D721Med (cell line): ENCODE results near the gene PTGIS.

Experiments used
- DNase-seq: peaks from one replicate; pipeline ENCODE4 v3.0.0; 2011; ENCODE audit warnings: low spot score; ENCODE audit not compliant: insufficient read length
- FAIRE-seq: peaks from 2 replicates; lab custom pipeline; 2011; peaks lifted over from hg19 to GRCh38; lab: Jason Lieb, UNC
- TF ChIP-seq, protein P1 (sequence below): IDR thresholded peaks from 2 replicates; pipeline ENCODE4 v1.5.1; 2012; ENCODE audit warnings: mild to moderate bottlenecking, control low read depth; ENCODE audit not compliant: insufficient read depth; ENCODE audit errors: missing control alignments

Gene PTGIS

DNA sequence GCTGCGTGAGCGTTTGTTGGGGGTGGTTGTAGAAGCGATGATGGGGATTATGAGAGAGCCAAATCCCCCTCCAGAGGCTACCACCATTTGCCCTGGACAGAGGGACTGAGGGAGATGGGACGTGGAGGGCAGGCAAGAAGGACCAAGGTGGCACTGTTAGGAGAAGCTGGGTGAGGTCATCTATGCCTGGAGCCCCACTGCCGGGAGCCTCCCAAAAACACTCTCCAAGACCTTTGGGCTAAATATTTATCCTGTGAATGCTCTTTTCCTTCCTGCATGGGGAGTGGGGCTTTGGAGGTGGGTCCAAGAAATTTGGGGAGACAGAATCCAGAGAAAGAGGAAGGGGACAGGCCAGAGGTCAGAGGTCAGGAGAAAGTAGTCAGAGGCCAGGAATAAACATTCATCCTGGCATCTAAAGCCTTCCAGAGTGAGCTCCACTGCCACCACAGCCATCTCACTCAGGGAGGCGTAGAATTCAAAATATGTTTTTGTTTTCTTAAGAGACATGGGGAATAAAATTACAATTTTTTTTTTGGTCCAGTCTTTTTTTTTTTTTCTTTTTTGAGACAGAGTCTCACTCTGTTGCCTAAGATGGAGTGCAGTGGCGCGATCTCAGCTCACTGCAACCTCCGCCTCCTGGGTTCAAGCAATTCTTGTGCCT is 17.8 kb upstream of the PTGIS start:
- DNase-seq (no peak), FAIRE-seq (no peak)
- TF ChIP-seq, protein P1, sequence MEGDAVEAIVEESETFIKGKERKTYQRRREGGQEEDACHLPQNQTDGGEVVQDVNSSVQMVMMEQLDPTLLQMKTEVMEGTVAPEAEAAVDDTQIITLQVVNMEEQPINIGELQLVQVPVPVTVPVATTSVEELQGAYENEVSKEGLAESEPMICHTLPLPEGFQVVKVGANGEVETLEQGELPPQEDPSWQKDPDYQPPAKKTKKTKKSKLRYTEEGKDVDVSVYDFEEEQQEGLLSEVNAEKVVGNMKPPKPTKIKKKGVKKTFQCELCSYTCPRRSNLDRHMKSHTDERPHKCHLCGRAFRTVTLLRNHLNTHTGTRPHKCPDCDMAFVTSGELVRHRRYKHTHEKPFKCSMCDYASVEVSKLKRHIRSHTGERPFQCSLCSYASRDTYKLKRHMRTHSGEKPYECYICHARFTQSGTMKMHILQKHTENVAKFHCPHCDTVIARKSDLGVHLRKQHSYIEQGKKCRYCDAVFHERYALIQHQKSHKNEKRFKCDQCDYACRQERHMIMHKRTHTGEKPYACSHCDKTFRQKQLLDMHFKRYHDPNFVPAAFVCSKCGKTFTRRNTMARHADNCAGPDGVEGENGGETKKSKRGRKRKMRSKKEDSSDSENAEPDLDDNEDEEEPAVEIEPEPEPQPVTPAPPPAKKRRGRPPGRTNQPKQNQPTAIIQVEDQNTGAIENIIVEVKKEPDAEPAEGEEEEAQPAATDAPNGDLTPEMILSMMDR = no peak

DNA sequence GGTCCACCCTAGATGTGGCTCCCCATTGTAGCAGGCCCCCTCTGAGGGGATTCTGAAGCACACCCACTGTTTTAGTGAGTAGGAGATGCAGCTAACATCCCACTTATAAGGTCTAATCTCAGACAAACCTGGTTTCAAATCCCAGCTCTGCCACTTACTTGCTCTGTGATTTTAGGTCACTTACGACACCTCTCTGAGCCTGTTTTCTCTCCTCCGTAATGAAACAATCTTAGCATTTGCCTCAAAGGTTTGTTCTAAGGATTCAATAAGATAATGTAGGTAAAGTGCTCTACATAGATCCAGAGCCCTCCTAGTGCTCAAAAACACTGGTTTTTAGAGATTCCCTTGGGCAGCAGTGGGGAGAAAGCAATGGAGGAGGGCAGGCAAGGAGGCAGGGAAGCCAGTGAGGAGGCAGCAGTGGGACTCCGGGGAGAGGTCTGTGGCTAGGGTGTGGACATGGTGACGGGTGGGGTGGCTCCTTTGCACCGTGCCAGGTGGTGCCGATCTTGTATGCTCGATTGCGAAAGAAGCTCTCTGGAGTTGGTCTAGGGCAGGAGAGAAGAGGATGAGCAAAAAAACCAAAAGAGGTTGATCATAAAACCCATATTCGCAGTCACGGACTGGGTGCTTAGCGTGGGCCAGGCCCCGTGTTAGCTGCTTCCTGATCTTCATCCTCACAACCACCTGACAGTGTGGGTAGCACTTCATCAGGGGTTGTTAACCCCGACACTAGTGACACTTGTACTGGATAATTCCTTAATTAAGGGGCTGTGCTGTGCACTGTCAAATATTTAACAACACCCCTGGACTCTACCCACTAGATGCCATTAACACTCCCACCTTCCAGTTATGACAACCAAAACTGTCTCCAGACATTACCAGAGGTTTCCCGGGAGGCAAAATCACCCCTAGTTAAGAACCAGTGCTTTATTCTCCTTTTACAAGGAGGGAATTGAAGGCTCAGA is 16.8 kb upstream of the PTGIS start:
- DNase-seq (no peak), FAIRE-seq (no peak)

DNA sequence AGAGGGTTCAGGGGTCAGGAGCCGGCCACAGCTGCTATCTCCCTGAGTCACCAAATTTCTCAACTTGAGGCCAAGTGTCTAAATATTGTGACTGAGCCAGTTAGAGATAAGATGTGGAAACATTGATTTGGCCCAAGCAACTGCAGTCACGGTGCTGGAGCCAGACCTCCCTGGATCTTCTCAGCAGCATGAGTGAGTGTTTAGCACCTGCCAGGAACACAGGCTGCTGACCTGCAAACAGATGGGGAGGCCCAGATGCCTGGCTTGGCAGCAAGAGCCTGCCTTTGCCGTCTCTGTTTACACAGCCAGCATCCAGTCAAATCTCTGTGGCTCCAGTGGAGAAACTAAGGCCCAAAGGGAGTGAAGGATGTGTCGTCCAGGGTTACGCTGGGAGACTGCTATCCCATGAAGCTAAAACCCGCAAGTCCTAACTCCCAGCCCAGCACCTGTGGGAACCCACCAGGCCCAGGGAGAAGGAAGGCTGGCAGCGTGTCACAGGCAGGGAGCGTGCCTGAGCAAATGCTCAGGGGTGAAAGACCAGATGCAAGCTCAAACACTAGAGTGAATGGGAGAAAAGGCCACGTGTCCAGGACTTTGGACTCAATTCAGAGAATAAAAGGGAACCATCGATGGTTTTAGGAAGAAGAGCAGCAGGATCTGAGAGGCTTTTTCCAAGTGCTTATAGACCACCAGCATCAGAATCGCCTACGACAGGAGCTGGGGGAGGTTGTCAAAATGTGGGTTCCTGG is 15.9 kb upstream of the PTGIS start:
- FAIRE-seq (no peak), DNase-seq (no peak)
- TF ChIP-seq, protein P1 = no peak

More for the DNA sequence above, 16.8 kb upstream of the PTGIS start:
- TF ChIP-seq, protein P1 = no peak

DNA sequence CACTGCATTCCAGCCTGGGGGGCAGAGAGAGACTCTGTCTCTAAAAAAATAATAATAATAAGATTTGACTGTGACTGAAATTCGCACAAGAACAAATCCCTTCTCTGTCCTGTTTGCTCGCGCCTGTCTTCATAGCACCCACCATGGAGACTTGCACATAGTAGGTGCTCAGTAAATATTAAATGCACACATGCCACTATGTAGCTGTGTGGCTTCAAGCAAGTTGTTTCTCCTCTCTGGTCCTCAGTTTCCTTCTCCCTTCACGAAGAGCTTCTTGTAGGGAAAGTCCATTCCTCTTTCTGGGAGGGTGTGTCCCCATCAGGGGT is 15.4 kb upstream of the PTGIS start:
- DNase-seq (no peak), FAIRE-seq (no peak)
- TF ChIP-seq, protein P1 = no peak

DNA sequence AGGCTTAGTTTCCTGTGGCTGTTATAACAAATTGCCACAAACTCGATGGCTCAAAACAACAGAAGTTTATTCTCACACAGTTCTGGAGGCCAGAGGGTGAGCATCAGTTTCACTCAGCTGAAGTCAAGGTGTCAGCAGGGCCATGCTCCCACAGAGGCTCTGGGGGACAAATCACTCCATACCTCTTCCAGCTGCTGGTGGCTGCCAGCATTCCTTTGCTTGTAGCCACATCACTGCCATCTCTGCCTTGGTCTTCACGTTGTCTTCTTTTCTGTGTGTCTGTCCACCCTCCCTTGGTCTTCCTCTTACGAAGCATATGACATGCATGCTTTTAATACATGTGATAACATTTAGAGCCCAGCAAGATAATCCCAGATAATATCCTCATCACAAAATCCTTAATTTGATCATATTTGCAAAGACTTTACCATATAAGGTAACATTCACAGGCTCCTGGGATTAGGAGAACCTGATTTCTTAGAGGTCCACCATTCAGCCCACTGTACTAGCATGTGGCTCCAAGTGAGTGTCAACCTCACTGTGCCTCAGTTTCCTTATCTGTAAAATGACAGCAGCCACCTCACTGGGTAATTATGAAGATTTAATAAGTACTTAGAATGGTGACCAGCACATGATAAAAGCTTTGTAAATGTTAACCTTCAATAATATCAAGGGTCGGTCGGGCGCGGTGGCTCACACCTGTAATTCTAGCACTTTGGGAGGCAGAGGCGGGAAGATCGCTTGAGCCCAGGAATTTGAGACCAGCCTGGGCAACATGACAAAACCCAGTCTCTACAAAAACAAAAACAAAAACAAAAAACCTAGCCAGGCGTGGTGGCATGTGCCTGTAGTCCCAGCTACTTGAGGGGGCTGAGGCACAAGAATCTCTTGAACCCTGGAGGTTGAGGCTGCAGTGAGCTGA is 14.7 kb upstream of the PTGIS start:
- FAIRE-seq = no peak
- DNase-seq = no peak
- TF ChIP-seq, protein P1 = no peak

DNA sequence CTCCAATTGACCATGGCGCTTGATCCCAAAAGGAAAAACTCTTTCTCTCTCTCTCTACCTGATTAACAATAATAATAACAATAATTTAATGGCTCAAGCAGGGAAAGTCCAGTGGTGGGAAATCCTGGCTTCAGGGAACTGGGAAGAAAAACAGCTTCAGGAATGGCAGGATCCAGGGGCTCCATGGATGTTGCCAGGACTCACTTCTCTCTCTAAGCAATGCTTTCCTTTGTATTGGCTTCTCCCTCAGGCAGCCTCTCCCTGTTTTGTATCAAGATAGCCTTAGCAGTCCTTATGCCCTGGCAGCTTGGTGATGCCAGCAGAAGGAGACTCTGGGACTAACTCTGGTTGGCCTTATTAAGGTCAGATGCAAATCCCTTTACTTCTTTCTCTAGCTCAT is 13.5 kb upstream of the PTGIS start:
- DNase-seq = no peak
- no peak for FAIRE-seq
- TF ChIP-seq, protein P1 = no peak
